H54 (cell line): Measurements from ENCODE around the gene KSR1.
"Not testable (repeated sequence)": the region's sequence is repeated elsewhere in the genome, so short reads cannot be mapped to it uniquely, and the experiment has no call there.

ENCODE experiments used
- DNase-seq: peaks from one replicate; pipeline ENCODE4 v3.0.0; 2011; ENCODE audit warnings: low spot score, mixed read lengths; ENCODE audit not compliant: insufficient read length
- FAIRE-seq: peaks from 3 replicates; lab custom pipeline; 2011; peaks lifted over from hg19 to GRCh38; lab: Jason Lieb, UNC
- POLR2A ChIP-seq: IDR thresholded peaks from 2 replicates; pipeline ENCODE4 v1.6.1; 2011; ENCODE audit warnings: low read depth, mild to moderate bottlenecking, low read length

Gene KSR1

GRCh38 chr17:27422601-27423000, 33.6 kb upstream of the KSR1 start:
- FAIRE-seq = no peak
- DNase-seq = no peak
- no peak for TF ChIP-seq POLR2A

- no peak for FAIRE-seq
- no peak for TF ChIP-seq POLR2A
- DNase-seq = no peak
Measured at GRCh38 chr17:27423651-27424050, 32.6 kb upstream of the KSR1 start.

- FAIRE-seq = no peak
- no peak for TF ChIP-seq POLR2A
- DNase-seq = no peak
Measured at GRCh38 chr17:27424516-27424915, 31.7 kb upstream of the KSR1 start.

GRCh38 chr17:27424941-27425340, 31.3 kb upstream of the KSR1 start:
- FAIRE-seq = no peak
- no peak for TF ChIP-seq POLR2A
- no peak for DNase-seq

- not testable (repeated sequence) for DNase-seq, FAIRE-seq
Measured at GRCh38 chr17:27425571-27425970, 30.7 kb upstream of the KSR1 start.

GRCh38 chr17:27425991-27426390, 30.3 kb upstream of the KSR1 start:
- no peak for FAIRE-seq
- TF ChIP-seq POLR2A = no peak
- no peak for DNase-seq

GRCh38 chr17:27426471-27426870, 29.8 kb upstream of the KSR1 start:
- not testable (repeated sequence) for FAIRE-seq, DNase-seq

GRCh38 chr17:27427166-27427862, 28.9 kb upstream of the KSR1 start:
- not testable (repeated sequence) for FAIRE-seq, DNase-seq

GRCh38 chr17:27428781-27429505, 27.3 kb upstream of the KSR1 start:
- FAIRE-seq (no peak), DNase-seq (no peak)
- TF ChIP-seq POLR2A = no peak

GRCh38 chr17:27429666-27430382, 26.4 kb upstream of the KSR1 start:
- no peak for DNase-seq
- FAIRE-seq = no peak
- no peak for TF ChIP-seq POLR2A

GRCh38 chr17:27430383-27430840, 25.8 kb upstream of the KSR1 start:
- TF ChIP-seq POLR2A = no peak
- DNase-seq (no peak), FAIRE-seq (no peak)

GRCh38 chr17:27430882-27431491, 25.3 kb upstream of the KSR1 start:
- no peak for FAIRE-seq
- DNase-seq = peak; percentile 11
- TF ChIP-seq POLR2A = no peak

- FAIRE-seq (no peak), DNase-seq (no peak)
- no peak for TF ChIP-seq POLR2A
Measured at GRCh38 chr17:27433521-27433920, 22.7 kb upstream of the KSR1 start.

- FAIRE-seq, DNase-seq: not testable (repeated sequence)
Measured at GRCh38 chr17:27435431-27436070, 20.7 kb upstream of the KSR1 start.
